Loucy (cell line): ENCODE results near the gene MYH14.

Source experiments
- CTCF ChIP-seq: fragments of 200-600 bp; sonication (generic); conservative IDR thresholded peaks from 2 replicates; pipeline ENCODE4 v1.5.1; 2014; ENCODE audit warnings: mild to moderate bottlenecking, antibody characterized with exemption, low read length
- EZH2phosphoT487 ChIP-seq: fragments of 200-600 bp; IDR thresholded peaks from 2 replicates; pipeline ENCODE4 v1.6.1; 2018; ENCODE audit warnings: antibody characterized with exemption, mild to moderate bottlenecking, moderate library complexity, borderline replicate concordance

DNA sequence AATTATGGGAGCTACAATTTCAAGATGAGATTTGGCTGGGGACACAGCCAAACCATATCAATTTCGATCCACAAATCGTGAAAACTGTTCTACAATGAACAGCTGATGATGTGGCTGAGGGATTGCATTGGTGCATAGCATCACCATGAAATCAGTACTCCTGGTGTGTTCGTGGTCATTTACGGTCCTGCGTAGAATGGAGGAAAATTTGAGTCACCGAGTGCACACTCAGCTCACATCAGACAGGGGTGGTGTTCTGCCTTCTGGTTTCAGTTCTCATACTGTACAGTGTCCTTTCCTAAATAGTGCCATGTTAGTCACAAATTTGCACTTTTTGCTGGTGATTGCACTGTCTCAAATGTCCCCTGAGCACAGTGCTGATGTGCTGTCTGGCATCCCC is 39.2 kb downstream of the MYH14 start:
- TF ChIP-seq CTCF (no peak), EZH2phosphoT487 (no peak)
